ENCODE data around the gene GRIPAP1. TPM values are rescaled to one million over a fixed set of nuclear protein-coding genes. Genes with fewer than 3 reads are reported as not detected.

GRIPAP1 gene
- polyA plus RNA-seq, 3 donors: 3.8 to 103 (median 10.7) TPM

DNA sequence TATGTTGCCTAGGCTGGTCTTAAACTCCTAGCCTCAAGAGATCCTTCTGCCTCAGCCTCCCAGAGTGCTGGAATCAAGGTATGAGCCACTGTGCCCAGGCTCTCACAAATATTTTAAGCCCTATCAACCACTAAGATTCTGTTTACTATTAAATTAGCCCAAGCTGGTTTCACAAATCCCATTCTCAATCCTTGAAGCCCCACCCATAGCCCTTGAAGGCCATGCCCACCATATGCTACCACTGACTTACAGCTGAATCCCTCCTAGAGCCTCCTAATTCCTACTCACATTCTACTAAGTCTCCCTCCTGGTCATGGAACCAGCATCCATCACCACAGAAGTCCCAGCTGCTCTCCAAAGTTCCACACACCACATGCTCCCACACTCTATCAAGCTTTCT is 9.7 kb downstream of the GRIPAP1 start:
- H2AFZ ChIP-seq (ENCODE audit: insufficient read depth, low read depth, low read length, poor library complexity, severe bottlenecking): no peak overlapping the region
- no peak overlapping the region for H3K27ac ChIP-seq (ENCODE audit: low read depth in 1 of 2, low read length in 2 of 2)
- intact Hi-C loops (cut with micrococcal nuclease): no loop called here
- peaks cover 22% of the 10 kb centered on the region for H4K20me1 ChIP-seq (ENCODE audit: insufficient read depth, low read length)
- peaks cover 68 to 84% of the 10 kb centered on the region in 2 donors for H3K36me3 Mint-ChIP-seq
- H3K9ac ChIP-seq (ENCODE audit: insufficient read depth, low read length, poor library complexity, severe bottlenecking): no peak overlapping the region
- H3K27me3 ChIP-seq (ENCODE audit: control insufficient read depth in 2 of 2, insufficient read depth in 2 of 2, low read length in 2 of 2): no peaks in the 10 kb centered on the region
- H3K79me2 ChIP-seq (ENCODE audit: insufficient read depth, low read length): no peaks in the 10 kb centered on the region
- H3K27ac Mint-ChIP-seq: peak overlapping the region in 3 of 7 donors; percentile 14 to 41 (median 21)
- H3K36me3 ChIP-seq (replicated peaks in 1 of 2; ENCODE audit: control insufficient read depth in 1 of 2, insufficient read depth in 2 of 2, low read length in 2 of 2): peaks cover 75 to 90% of the 10 kb centered on the region in 2 donors
- peaks cover 2% of the 10 kb centered on the region for H3K4me1 Mint-ChIP-seq
- peaks cover 0 to 5% (median 0%) of the 10 kb centered on the region in 3 donors for H3K27me3 Mint-ChIP-seq (ENCODE audit: low read depth in 3 of 3)
- H3K9me3 Mint-ChIP-seq: peaks cover 0 to 2% (median 0%) of the 10 kb centered on the region in 7 donors
- H3K4me3 Mint-ChIP-seq: no peak overlapping the region
- H3K4me3 ChIP-seq (replicated peaks in 1 of 3; ENCODE audit: low read depth in 2 of 3, low read length in 3 of 3): no peak overlapping the region
- no peak for DNase-seq
- H3K9me3 ChIP-seq (replicated peaks in 1 of 2; ENCODE audit: control insufficient read depth in 1 of 2, insufficient read depth in 1 of 2, low read length in 2 of 2): no peaks in the 10 kb centered on the region
- no peaks in the 10 kb centered on the region for H3K4me1 ChIP-seq (ENCODE audit: control insufficient read depth in 1 of 2, insufficient read depth in 2 of 2, low read length in 2 of 2)
- no peak overlapping the region for H3K4me2 ChIP-seq (replicated peaks; ENCODE audit: extremely low read depth, low read length, poor library complexity, severe bottlenecking)
- TF ChIP-seq, protein P1, sequence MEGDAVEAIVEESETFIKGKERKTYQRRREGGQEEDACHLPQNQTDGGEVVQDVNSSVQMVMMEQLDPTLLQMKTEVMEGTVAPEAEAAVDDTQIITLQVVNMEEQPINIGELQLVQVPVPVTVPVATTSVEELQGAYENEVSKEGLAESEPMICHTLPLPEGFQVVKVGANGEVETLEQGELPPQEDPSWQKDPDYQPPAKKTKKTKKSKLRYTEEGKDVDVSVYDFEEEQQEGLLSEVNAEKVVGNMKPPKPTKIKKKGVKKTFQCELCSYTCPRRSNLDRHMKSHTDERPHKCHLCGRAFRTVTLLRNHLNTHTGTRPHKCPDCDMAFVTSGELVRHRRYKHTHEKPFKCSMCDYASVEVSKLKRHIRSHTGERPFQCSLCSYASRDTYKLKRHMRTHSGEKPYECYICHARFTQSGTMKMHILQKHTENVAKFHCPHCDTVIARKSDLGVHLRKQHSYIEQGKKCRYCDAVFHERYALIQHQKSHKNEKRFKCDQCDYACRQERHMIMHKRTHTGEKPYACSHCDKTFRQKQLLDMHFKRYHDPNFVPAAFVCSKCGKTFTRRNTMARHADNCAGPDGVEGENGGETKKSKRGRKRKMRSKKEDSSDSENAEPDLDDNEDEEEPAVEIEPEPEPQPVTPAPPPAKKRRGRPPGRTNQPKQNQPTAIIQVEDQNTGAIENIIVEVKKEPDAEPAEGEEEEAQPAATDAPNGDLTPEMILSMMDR (IDR thresholded peaks at IDR 0.05): no peak

DNA sequence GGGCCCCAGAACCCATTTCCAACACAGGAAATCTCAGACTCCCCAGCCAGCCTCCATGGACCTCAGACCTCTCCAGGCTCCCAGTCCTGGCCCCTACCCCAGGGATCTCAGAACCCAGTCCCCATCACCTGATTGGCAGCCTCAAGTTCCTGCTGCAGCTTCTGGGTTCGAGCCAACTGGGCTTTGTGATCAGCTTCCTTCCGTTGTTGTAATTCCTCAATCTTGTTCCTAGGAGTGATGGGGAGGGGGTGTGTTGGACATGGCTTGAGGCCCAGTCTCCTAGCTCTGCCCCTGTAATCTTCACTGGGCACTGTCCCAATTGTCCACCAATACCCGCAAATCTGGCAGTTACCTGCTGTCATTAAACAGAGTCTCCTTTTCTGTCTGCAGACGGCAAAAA is 12.6 kb downstream of the GRIPAP1 start:
- Histone ChIP-seq H4K20me1 (ENCODE audit: insufficient read depth, low read length) (peaks cover 8% of the 10 kb centered on the region), H3K9ac (ENCODE audit: insufficient read depth, low read length, poor library complexity, severe bottlenecking) (no peak overlapping the region), H2AFZ (ENCODE audit: insufficient read depth, low read depth, low read length, poor library complexity, severe bottlenecking) (no peak overlapping the region), H3K4me2 (replicated peaks; ENCODE audit: extremely low read depth, low read length, poor library complexity, severe bottlenecking) (no peak overlapping the region), H3K9me3 (replicated peaks in 1 of 2; ENCODE audit: control insufficient read depth in 1 of 2, insufficient read depth in 1 of 2, low read length in 2 of 2) (no peaks in the 10 kb centered on the region), H3K79me2 (ENCODE audit: insufficient read depth, low read length) (no peaks in the 10 kb centered on the region), H3K27ac (ENCODE audit: low read depth in 1 of 2, low read length in 2 of 2) (no peak overlapping the region), H3K27me3 (ENCODE audit: control insufficient read depth in 2 of 2, insufficient read depth in 2 of 2, low read length in 2 of 2) (no peaks in the 10 kb centered on the region), H3K4me3 (replicated peaks in 1 of 3; ENCODE audit: low read depth in 2 of 3, low read length in 3 of 3) (no peak overlapping the region), H3K4me1 (ENCODE audit: control insufficient read depth in 1 of 2, insufficient read depth in 2 of 2, low read length in 2 of 2) (no peaks in the 10 kb centered on the region), H3K36me3 (replicated peaks in 1 of 2; ENCODE audit: control insufficient read depth in 1 of 2, insufficient read depth in 2 of 2, low read length in 2 of 2) (peaks cover 66 to 74% of the 10 kb centered on the region in 2 donors)
- TF ChIP-seq, protein P1 (IDR thresholded peaks at IDR 0.05): no peak
- Mint-ChIP-seq H3K36me3 (peaks cover 56 to 76% of the 10 kb centered on the region in 2 donors), H3K27ac (peak overlapping the region in 4 of 7 donors; percentile 37 to 60 (median 48)), H3K4me3 (no peak overlapping the region), H3K9me3 (no peaks in the 10 kb centered on the region), H3K4me1 (no peaks in the 10 kb centered on the region), H3K27me3 (ENCODE audit: low read depth in 3 of 3) (peaks cover 0 to 4% (median 0%) of the 10 kb centered on the region in 3 donors)
- no peak for DNase-seq
- intact Hi-C loops (cut with micrococcal nuclease): no loop called here
- WGBS (ENCODE audit: insufficient coverage): no CpG with 5 or more reads among the region's 4 CpGs
